ENCODE data around the gene KLHL7.

The KLHL7 gene

GRCh38 chr7:23105644-23106056 lies at the start of gene KLHL7:
Gene KLHL7, plus strand, starts transcription at chr7:23105785. Its CDS starts 242 bp downstream, at chr7:23106027.
- peak; percentile 61 for DNase-seq

- DNase-seq, result no peak
These were observed 47.0 kb upstream of the KLHL7 start for GRCh38 chr7:23058408-23059096.

GRCh38 chr7:23061327-23061726 lies 44.3 kb upstream of the KLHL7 start:
- no peak for DNase-seq

GRCh38 chr7:23062452-23062851 lies 43.1 kb upstream of the KLHL7 start:
- no peak for DNase-seq

GRCh38 chr7:23065974-23066373 lies 39.6 kb upstream of the KLHL7 start:
- no peak for DNase-seq

GRCh38 chr7:23067271-23067670 lies 38.3 kb upstream of the KLHL7 start:
- no peak for DNase-seq

- DNase-seq, result no peak
These were observed 33.5 kb upstream of the KLHL7 start for GRCh38 chr7:23072048-23072447.

- DNase-seq, result no peak
These were observed 32.7 kb upstream of the KLHL7 start for GRCh38 chr7:23072922-23073321.

- peak; percentile 66 for DNase-seq
These were observed 30.9 kb upstream of the KLHL7 start for GRCh38 chr7:23074443-23075261.

GRCh38 chr7:23075571-23075970 lies 30.0 kb upstream of the KLHL7 start:
- no peak for DNase-seq

GRCh38 chr7:23076772-23077171 lies 28.8 kb upstream of the KLHL7 start:
- no peak for DNase-seq

- DNase-seq, result no peak
These were observed 12.5 kb upstream of the KLHL7 start for GRCh38 chr7:23093111-23093510.

- DNase-seq, result no peak
These were observed 12.0 kb upstream of the KLHL7 start for GRCh38 chr7:23093546-23093945.

GRCh38 chr7:23096518-23097290 lies 8.9 kb upstream of the KLHL7 start:
- no peak for DNase-seq

- DNase-seq, result no peak
These were observed 7.6 kb upstream of the KLHL7 start for GRCh38 chr7:23098029-23098428.

GRCh38 chr7:23098460-23098859 lies 7.1 kb upstream of the KLHL7 start:
- peak; percentile 30 for DNase-seq

GRCh38 chr7:23100697-23101096 lies 4.9 kb upstream of the KLHL7 start:
- DNase-seq, result no peak

- DNase-seq, result no peak
These were observed 420 bp upstream of the KLHL7 start for GRCh38 chr7:23105086-23105643.

- DNase-seq, result no peak
These were observed 655 bp downstream of the KLHL7 start for GRCh38 chr7:23106057-23106822.

- no peak for DNase-seq
These were observed 1.5 kb downstream of the KLHL7 start for GRCh38 chr7:23106823-23107663.

- DNase-seq, result no peak
These were observed 2.2 kb downstream of the KLHL7 start for GRCh38 chr7:23107781-23108180.
